K562 (cell line): ENCODE results near the gene AFF2. TPM values are rescaled to one million over a fixed set of nuclear protein-coding genes. Genes with fewer than 3 reads are reported as not detected.

ENCODE experiments used
- ATAC-seq: fragments of 200-7000 bp; cut with Tn5 transposase; 3 replicates; pipeline ENCODE4 v1.9.1; 2020; ENCODE audit warnings: moderate library complexity
- BruUV-seq: library from RNA; stranded (reverse); fragments of 400-500 nt; replicated peaks from 2 replicates; lab custom pipeline; 2021; lab: Mats Ljungman, UMichigan
- CTCF ChIA-PET: fragments of 300-600 bp; formaldehyde crosslinking; extraction: SDS; loops from one replicate; lab custom pipeline; 2021; ENCODE audit warnings: low intra/inter-chr PET ratio; lab: Yijun Ruan, JAX
- POLR2A ChIA-PET: fragments of 300-600, 350-650 bp; sonication (Branson Sonifier 250); formaldehyde crosslinking; extraction: SDS; loops from one replicate; lab custom pipeline; 2021; ENCODE audit warnings: antibody characterized with exemption, inconsistent platforms; lab: Yijun Ruan, JAX
- DNase-seq, 4 experiments: peaks; one replicate each; pipeline versions ENCODE4 v3.0.0 to v3.0.0-alpha.2; 2011 to 2018; ENCODE audit warnings: low spot score in 3 of 4, mixed read lengths in 3 of 4; ENCODE audit errors: extremely low read depth in 1 of 4
- FAIRE-seq: peaks from 2 replicates; lab custom pipeline; 2011; peaks lifted over from hg19 to GRCh38; lab: Jason Lieb, UNC
- H2AFZ ChIP-seq: 2 replicates; pipeline ENCODE4 v1.6.0; 2011; ENCODE audit warnings: low read depth, low read length, control low read depth, inconsistent platforms
- H3K27ac ChIP-seq: fragments of 200-600 bp; 3 replicates; pipeline ENCODE4 v1.8.0; 2011; ENCODE audit warnings: low read depth, mild to moderate bottlenecking, control low read depth, inconsistent platforms, low read length, moderate library complexity, mixed read lengths; ENCODE audit errors: extremely low read depth
- H3K27me3 ChIP-seq, 2 experiments: fragments of 300-600 bp in 1 of 2; 2 replicates in 1 of 2; 3 replicates in 1 of 2; pipeline versions ENCODE4 v1.6.0 to v1.8.0; 2011; ENCODE audit warnings: inconsistent platforms in 2 of 2, low read length in 2 of 2, mild to moderate bottlenecking in 1 of 2, mixed read lengths in 1 of 2, moderate library complexity in 1 of 2; ENCODE audit not compliant: control insufficient read depth in 2 of 2, insufficient read depth in 2 of 2
- H3K36me3 ChIP-seq: fragments of 300-600 bp; 3 replicates; pipeline ENCODE4 v1.8.0; 2011; ENCODE audit warnings: mild to moderate bottlenecking, low read length, inconsistent platforms; ENCODE audit not compliant: control insufficient read depth, insufficient read depth
- H3K4me1 ChIP-seq, 2 experiments: fragments of 200-600 bp in 1 of 2; replicated peaks in 1 of 2; 2 replicates in 1 of 2; 3 replicates in 1 of 2; pipeline versions ENCODE4 v1.5.1 to v1.8.0; 2011; ENCODE audit warnings: inconsistent platforms in 2 of 2, low read length in 2 of 2, mild to moderate bottlenecking in 1 of 2, mixed read lengths in 1 of 2, moderate library complexity in 1 of 2; ENCODE audit not compliant: control insufficient read depth in 2 of 2, insufficient read depth in 2 of 2
- H3K4me2 ChIP-seq: 2 replicates; pipeline ENCODE4 v1.6.1; 2011; ENCODE audit warnings: low read length, control low read depth, inconsistent platforms, mixed read lengths; ENCODE audit not compliant: insufficient read depth
- H3K4me3 ChIP-seq: fragments of 200-600 bp; sonication (generic), shearing (Covaris generic); 2 replicates; pipeline ENCODE4 v1.5.1; 2016; ENCODE audit warnings: control low read depth, inconsistent platforms
- H3K79me2 ChIP-seq: fragments of 200-600 bp; 3 replicates; pipeline ENCODE4 v1.8.0; 2011; ENCODE audit warnings: low read length, inconsistent platforms; ENCODE audit not compliant: control insufficient read depth, insufficient read depth
- H3K9ac ChIP-seq, 2 experiments: 2 replicates each; pipeline versions ENCODE4 v1.6.0 to v1.6.1; 2011; ENCODE audit warnings: low read depth in 2 of 2, low read length in 2 of 2, control low read depth in 1 of 2, inconsistent platforms in 1 of 2, mild to moderate bottlenecking in 1 of 2, mixed read lengths in 1 of 2; ENCODE audit not compliant: insufficient read depth in 1 of 2
- H3K9me1 ChIP-seq: one replicate; pipeline ENCODE4 v1.6.0; 2011; ENCODE audit warnings: inconsistent platforms, mild to moderate bottlenecking, low read length, moderate library complexity; ENCODE audit not compliant: control insufficient read depth, insufficient read depth
- H3K9me3 ChIP-seq: replicated peaks from 2 replicates; pipeline ENCODE4 v1.5.1; 2011; ENCODE audit warnings: low read depth, low read length, inconsistent platforms; ENCODE audit not compliant: control insufficient read depth, insufficient read depth
- H4K20me1 ChIP-seq: replicated peaks from 2 replicates; pipeline ENCODE4 v1.6.1; 2011; ENCODE audit warnings: low read length, inconsistent platforms, mixed read lengths; ENCODE audit not compliant: control insufficient read depth, insufficient read depth
- CEBPZ ChIP-seq: fragments of 150-350 bp; IDR thresholded peaks from 2 replicates; pipeline ENCODE4 v1.6.1; 2014; ENCODE audit warnings: low read depth, mild to moderate bottlenecking, low read length, borderline replicate concordance
- GABPB2 ChIP-seq: fragments of 250-450 bp; sonication (Bioruptor Pico); conservative IDR thresholded peaks from 2 replicates; pipeline ENCODE4 v1.5.1; 2021; ENCODE audit warnings: mild to moderate bottlenecking
- HNRNPL ChIP-seq: fragments of 200-400 bp; formaldehyde crosslinking; IDR thresholded peaks from 2 replicates; pipeline ENCODE4 v1.6.1; 2017; ENCODE audit warnings: low read depth, mild to moderate bottlenecking, low read length
- KDM4B ChIP-seq, 2 experiments: fragments of 450-650 bp in 1 of 2; sonication (generic) in 1 of 2; IDR thresholded peaks; 2 replicates each; pipeline ENCODE4 v1.6.1; 2016 to 2017; ENCODE audit warnings: borderline replicate concordance in 2 of 2, antibody characterized with exemption in 1 of 2, low read depth in 1 of 2, mild to moderate bottlenecking in 1 of 2
- MCM5 ChIP-seq: fragments of 450-650 bp; IDR thresholded peaks from 2 replicates; pipeline ENCODE4 v1.6.1; 2016; ENCODE audit warnings: low read depth
- MEIS2 ChIP-seq: fragments of 450-650 bp; IDR thresholded peaks from 2 replicates; pipeline ENCODE4 v1.6.1; 2014; ENCODE audit warnings: mild to moderate bottlenecking; ENCODE audit not compliant: partially characterized antibody
- ZNF449 ChIP-seq: fragments of 250-450 bp; sonication (Bioruptor Pico); IDR thresholded peaks from 2 replicates; pipeline ENCODE4 v1.8.0; 2022; ENCODE audit warnings: moderate library complexity, mild to moderate bottlenecking, inconsistent platforms
- ZNF551 ChIP-seq: fragments of 250-450 bp; sonication (Bioruptor Pico); IDR thresholded peaks from 2 replicates; pipeline ENCODE4 v1.5.0; 2021; ENCODE audit warnings: mild to moderate bottlenecking, moderate library complexity
- WGBS: fragments of 100-300 bp; shearing (Covaris generic); methylation state at CpG from one replicate; pipeline ENCODE4 v1.1.6; 2016; ENCODE audit warnings: low coverage, mixed read lengths; ENCODE audit not compliant: insufficient coverage; ENCODE audit errors: missing lambda C conversion rate; 5-methylcytosine and 5-hydroxymethylcytosine counted together
- in situ Hi-C: fragments of 300-500 bp; cut with MboI; formaldehyde crosslinking; loops from 4 replicates; pipeline ENCODE4 v1.15.0; 2018; ENCODE audit warnings: inconsistent platforms, mixed read lengths
- intact Hi-C: fragments of 100-400 bp; cut with micrococcal nuclease; formaldehyde crosslinking; loops from 2 replicates; pipeline ENCODE4 v1.14.2; 2022
- polyA plus RNA-seq, 8 experiments: library from polyadenylated mRNA; depleted of rRNA in 4 of 8; stranded (reverse) in 5 of 8; unstranded in 3 of 8; fragments of >200 nt; fragmentation: Nextera tagmentation in 2 of 8; fragmentation: Illumina TruSeq in 1 of 8; extraction: Ambion mirVana in 2 of 8; extraction: Trizol in 1 of 8; gene quantifications; 2 replicates each; pipeline versions ENCODE4 v1.2.1 to v1.2.3, GENCODE V29; 2011 to 2014; ENCODE audit warnings: inconsistent platforms in 1 of 8, missing spikeins in 1 of 8
- total RNA-seq, 7 experiments: library from RNA; depleted of rRNA in 6 of 7; stranded (reverse); fragments of >200 nt in 6 of 7; fragmentation: Illumina TruSeq in 2 of 7; extraction: Trizol in 2 of 7; gene quantifications; 2 replicates each; pipeline versions ENCODE4 v1.2.1 to v1.2.3, GENCODE V29; 2011 to 2021; ENCODE audit warnings: low replicate concordance in 1 of 7
- TF ChIP-seq, protein P1 (sequence below): fragments of 450-650 bp; conservative IDR thresholded peaks from 2 replicates; pipeline ENCODE4 v1.6.1; 2016; ENCODE audit warnings: missing genetic modification characterization, low read depth, mild to moderate bottlenecking, control low read depth, missing compliant biosample characterization

AFF2 gene
- total and polyA plus RNA-seq, 9 of the 15 experiments (the other 6 are each of a cell fraction or from before 2014, with no cell fraction given) = 0.01 to 0.20 (median 0.07) TPM

DNA sequence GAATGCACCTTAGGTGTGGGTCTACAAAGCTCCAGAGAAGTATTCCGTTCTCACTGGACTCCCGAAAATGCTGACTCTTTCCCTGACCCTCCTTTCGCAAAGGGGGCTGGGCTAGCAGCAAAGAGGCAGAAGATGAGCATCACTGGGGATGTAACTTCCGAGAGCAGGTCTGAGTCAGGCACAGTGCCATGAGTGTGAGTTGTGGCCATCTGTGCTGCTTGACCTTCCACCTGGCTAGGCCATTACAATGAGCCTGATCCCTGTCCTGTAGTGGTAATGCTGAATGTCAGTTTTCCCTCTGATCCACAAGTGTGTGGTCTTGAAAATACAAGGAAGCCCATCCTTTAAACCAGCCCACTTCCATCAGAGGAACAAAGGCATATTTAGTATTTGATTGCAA is 479.4 kb downstream of the AFF2 start:
- 0% methylated on average over 3 of the region's 4 CpGs for WGBS
- FAIRE-seq = no peak
- Histone ChIP-seq H4K20me1 (no peaks in the 10 kb centered on the region), H3K4me1 (no peaks in the 10 kb centered on the region), H3K4me3 (no peak overlapping the region), H3K9me1 (no peaks in the 10 kb centered on the region), H3K36me3 (no peaks in the 10 kb centered on the region), H3K9me3 (no peaks in the 10 kb centered on the region), H3K79me2 (no peaks in the 10 kb centered on the region), H3K9ac (no peak overlapping the region), H2AFZ (no peak overlapping the region), H3K27ac (no peak overlapping the region), H3K27me3 (no peaks in the 10 kb centered on the region), H3K4me2 (no peak overlapping the region)
- in situ Hi-C loops (no loop called here), intact Hi-C loops (no loop called here)
- DNase-seq = no peak
- POLR2A ChIA-PET = no interaction called here
- BruUV-seq = no TSS peak
- CTCF ChIA-PET = no interaction called here
- TF ChIP-seq, protein P1, sequence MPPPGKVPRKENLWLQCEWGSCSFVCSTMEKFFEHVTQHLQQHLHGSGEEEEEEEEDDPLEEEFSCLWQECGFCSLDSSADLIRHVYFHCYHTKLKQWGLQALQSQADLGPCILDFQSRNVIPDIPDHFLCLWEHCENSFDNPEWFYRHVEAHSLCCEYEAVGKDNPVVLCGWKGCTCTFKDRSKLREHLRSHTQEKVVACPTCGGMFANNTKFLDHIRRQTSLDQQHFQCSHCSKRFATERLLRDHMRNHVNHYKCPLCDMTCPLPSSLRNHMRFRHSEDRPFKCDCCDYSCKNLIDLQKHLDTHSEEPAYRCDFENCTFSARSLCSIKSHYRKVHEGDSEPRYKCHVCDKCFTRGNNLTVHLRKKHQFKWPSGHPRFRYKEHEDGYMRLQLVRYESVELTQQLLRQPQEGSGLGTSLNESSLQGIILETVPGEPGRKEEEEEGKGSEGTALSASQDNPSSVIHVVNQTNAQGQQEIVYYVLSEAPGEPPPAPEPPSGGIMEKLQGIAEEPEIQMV (tag) = no peak
- TF ChIP-seq ZNF449 (CRISPR knock-in tag) (no peak), ZNF551 (CRISPR knock-in tag) (no peak), MCM5 (no peak), MEIS2 (no peak), CEBPZ (no peak), HNRNPL (no peak), GABPB2 (CRISPR knock-in tag) (no peak), KDM4B (IDR thresholded peaks at IDR 0.05; ENCODE audit: borderline replicate concordance in 2 of 2, low read depth in 1 of 2) (no peak)
- no peak for ATAC-seq
